GM21825 (cell line): ENCODE data around the gene UGT1A6.
"Not testable (repeated sequence)": the region's sequence is repeated elsewhere in the genome, so short reads cannot be mapped to it uniquely, and the experiment has no call there.

Source experiments
- ATAC-seq: cut with Tn5 transposase; IDR thresholded peaks from one replicate; pipeline ENCODE4 v1.9.1; 2021; ENCODE audit warnings: mild to moderate bottlenecking, moderate library complexity; ENCODE audit not compliant: unreplicated experiment

The UGT1A6 gene

GRCh38 chr2:233714121-233714520 is 21.4 kb downstream of the UGT1A6 start:
- ATAC-seq = no peak

GRCh38 chr2:233718552-233718951 is 25.9 kb downstream of the UGT1A6 start, which contains the start of gene UGT1A4:
TSS of gene UGT1A4 (plus strand) at chr2:233718736. CDS start at chr2:233718821, 85 bp downstream.
- no peak for ATAC-seq

GRCh38 chr2:233728723-233729301 is 36.1 kb downstream of the UGT1A6 start, which contains the start of gene UGT1A3:
TSS of gene UGT1A3 (plus strand) at chr2:233729042. CDS start at chr2:233729127, 85 bp downstream.
- ATAC-seq = no peak

GRCh38 chr2:233736868-233737653 is 44.4 kb downstream of the UGT1A6 start:
- not testable (repeated sequence) for ATAC-seq

- ATAC-seq = no peak
Measured at GRCh38 chr2:233740870-233741269, 48.2 kb downstream of the UGT1A6 start.

GRCh38 chr2:233743464-233744259 is 51.0 kb downstream of the UGT1A6 start:
- ATAC-seq = no peak

- no peak for ATAC-seq
Measured at GRCh38 chr2:233745073-233745755, 52.5 kb downstream of the UGT1A6 start.

GRCh38 chr2:233745838-233746237 is 53.1 kb downstream of the UGT1A6 start:
- ATAC-seq = not testable (repeated sequence)

- no peak for ATAC-seq
Measured at GRCh38 chr2:233746475-233747282, 54.0 kb downstream of the UGT1A6 start.

- no peak for ATAC-seq
Measured at GRCh38 chr2:233747283-233747544, 54.5 kb downstream of the UGT1A6 start.

- not testable (repeated sequence) for ATAC-seq
Measured at GRCh38 chr2:233750689-233751088, 58.0 kb downstream of the UGT1A6 start.

GRCh38 chr2:233751212-233752009 is 58.7 kb downstream of the UGT1A6 start:
- not testable (repeated sequence) for ATAC-seq

GRCh38 chr2:233754872-233755611 is 62.4 kb downstream of the UGT1A6 start:
- no peak for ATAC-seq

GRCh38 chr2:233756429-233757081 is 63.9 kb downstream of the UGT1A6 start:
- no peak for ATAC-seq

- ATAC-seq = no peak
Measured at GRCh38 chr2:233758141-233758540, 65.5 kb downstream of the UGT1A6 start.

- no peak for ATAC-seq
Measured at GRCh38 chr2:233758849-233759248, 66.2 kb downstream of the UGT1A6 start.

GRCh38 chr2:233760043-233760442 is 67.4 kb downstream of the UGT1A6 start, which contains the start of gene UGT1A1:
TSS of gene UGT1A1 (plus strand) at chr2:233760270. CDS start at chr2:233760288, 18 bp downstream.
- ATAC-seq = no peak
